Upper lobe of left lung (tissue), 4 donors: ENCODE measurements around the gene FAT1.

Source experiments
- CTCF ChIP-seq, 6 experiments: fragments of 450-650 bp in 4 of 6; fragments of 200-600 bp in 2 of 6; sonication (generic) in 2 of 6; IDR thresholded peaks; one replicate each; pipeline ENCODE4 v1.5.1; 2016 to 2019; ENCODE audit warnings: antibody characterized with exemption in 6 of 6
- POLR2AphosphoS5 ChIP-seq, 2 donors: sonication (generic); formaldehyde crosslinking; IDR thresholded peaks; one replicate each; pipeline ENCODE4 v1.5.1; 2017; ENCODE audit warnings: antibody characterized with exemption in 2 of 2

- no peak for TF ChIP-seq CTCF (IDR thresholded peaks at IDR 0.05)
- no peak for TF ChIP-seq POLR2AphosphoS5 (IDR thresholded peaks at IDR 0.05)
These were observed 40.8 kb upstream of the FAT1 start for GRCh38 chr4:186764457-186764856.
